Measurements from ENCODE around the gene CXorf65.
A peak's percentile ranks its signal among the peaks of the same experiment; 100 is the strongest.

CXorf65 gene

GRCh38 chrX:71105628-71106027 is 912 bp downstream of the CXorf65 start:
- no peak for DNase-seq (ENCODE audit: low spot score)

DNA sequence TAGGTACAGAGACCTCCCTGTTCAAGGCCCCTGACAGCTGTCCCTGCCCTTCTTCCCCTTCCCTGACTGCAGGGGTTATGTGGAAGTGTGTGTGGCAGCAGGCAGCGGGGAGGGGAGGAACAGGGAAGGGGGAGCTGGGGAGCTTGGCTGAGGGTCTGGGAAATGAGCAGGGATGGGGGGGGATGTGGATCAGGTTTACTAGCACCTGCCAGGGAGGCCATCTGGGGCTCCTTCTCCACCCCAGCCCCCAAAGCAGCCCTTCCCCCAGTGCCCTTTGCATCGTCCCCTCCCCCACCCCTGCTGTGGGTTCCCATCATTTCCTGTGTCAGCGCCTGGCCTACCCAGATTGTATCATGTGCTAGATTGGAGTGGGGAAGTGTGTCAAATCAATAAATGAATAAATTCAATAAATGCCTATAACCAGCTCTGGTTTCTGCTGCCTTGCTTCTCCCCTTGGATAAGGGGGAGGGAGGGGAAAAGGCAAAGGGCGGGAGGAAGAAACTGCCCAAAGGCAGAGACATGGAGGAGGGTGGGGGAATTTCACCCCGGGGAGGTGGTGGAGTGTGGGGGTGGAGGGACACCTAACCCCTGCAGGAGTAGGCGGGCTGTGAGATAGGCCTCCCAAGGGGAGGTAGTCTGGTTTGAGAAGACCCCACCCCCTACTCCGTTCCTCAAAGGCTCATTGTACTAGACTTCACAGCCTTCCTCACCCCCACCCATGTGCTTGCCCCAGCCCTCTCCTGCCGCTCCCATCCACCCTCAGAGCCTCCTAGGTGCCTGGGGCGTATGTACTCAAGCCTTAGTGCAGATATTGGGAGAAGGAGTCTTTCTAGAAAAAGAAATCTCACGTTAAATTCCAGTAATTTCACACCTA is 3.2 kb downstream of the CXorf65 start:
- no peak for DNase-seq (ENCODE audit: low spot score)

- DNase-seq (ENCODE audit: low spot score), result no peak
Observed at GRCh38 chrX:71102292-71102691, 4.2 kb downstream of the CXorf65 start.

DNA sequence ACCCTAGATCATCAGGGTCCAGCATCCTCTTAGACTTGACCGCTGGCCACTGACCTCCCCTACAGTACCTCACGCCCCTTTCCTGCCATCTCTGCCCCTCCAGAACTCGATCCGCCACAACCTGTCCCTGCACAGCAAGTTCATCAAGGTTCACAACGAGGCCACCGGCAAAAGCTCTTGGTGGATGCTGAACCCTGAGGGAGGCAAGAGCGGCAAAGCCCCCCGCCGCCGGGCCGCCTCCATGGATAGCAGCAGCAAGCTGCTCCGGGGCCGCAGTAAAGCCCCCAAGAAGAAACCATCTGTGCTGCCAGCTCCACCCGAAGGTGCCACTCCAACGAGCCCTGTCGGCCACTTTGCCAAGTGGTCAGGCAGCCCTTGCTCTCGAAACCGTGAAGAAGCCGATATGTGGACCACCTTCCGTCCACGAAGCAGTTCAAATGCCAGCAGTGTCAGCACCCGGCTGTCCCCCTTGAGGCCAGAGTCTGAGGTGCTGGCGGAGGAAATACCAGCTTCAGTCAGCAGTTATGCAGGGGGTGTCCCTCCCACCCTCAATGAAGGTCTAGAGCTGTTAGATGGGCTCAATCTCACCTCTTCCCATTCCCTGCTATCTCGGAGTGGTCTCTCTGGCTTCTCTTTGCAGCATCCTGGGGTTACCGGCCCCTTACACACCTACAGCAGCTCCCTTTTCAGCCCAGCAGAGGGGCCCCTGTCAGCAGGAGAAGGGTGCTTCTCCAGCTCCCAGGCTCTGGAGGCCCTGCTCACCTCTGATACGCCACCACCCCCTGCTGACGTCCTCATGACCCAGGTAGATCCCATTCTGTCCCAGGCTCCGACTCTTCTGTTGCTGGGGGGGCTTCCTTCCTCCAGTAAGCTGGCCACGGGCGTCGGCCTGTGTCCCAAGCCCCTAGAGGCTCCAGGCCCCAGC is 5.7 kb downstream of the CXorf65 start:
- DNase-seq (ENCODE audit: low spot score), result no peak

DNA sequence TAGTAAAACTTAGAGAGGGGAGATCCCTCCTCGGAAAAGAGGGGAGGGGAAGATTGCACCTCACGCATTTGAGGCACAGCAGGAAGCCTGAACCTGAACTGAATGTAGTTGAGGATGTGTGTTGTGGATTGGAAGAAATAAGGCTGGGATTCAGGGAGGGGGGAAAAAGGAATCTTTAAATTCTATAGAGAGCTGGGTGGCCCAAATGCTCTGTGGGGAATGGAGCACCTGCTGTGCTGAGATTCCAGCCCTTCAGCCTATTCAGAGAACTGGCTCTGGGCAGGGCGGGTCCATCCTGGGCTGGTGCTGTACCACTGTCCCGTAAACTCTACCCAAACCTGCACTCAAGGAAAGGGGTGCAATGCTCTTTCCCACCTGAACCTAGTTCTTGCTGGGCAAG is 6.8 kb downstream of the CXorf65 start:
- DNase-seq (ENCODE audit: low spot score), result no peak

DNA sequence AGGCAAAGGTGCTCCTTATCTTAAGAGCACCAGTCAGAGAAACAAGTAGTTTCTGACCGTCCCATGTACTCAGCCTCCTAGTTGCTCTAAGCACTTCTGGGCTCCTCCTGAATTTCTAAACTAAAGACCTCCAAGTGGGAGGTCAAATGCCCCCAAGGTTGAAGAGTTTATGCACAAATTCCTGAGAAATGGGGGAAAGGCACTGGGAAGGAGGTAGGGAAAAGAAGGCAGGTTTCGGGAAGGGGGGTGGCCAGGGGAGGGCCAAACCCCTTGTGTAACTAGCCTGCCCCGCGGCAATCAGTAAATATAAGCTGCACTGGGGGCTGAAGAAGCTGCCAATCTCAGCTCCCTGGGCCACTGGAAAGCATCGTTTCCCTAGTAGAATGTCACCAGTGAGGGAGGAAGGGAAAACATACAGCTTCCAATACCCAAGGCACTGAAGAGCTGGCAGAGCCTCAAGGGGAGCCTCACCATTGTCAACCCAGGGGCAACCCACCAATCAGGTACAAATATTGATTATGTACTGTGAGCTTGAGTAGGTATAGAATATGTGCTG is 7.5 kb downstream of the CXorf65 start:
- no peak for DNase-seq (ENCODE audit: low spot score)

DNA sequence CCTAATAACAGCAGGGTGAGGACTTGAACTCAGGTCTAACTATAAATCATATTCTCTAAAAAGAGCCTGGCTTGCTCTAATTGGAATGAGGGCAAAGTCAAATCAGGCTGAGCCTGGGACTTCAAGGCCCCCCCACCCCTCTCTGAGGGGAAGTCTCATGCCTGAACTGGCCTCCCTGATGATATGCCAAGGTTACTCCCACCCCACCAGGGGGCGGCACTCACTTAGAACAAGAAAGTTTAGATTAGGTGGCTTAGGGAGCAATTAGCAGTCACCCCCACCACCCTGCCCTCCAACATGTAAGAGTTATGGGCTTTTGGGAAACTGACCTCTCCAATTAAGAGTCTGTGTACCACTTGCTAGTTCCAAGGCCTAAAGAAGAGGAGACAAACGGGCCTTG is 8.2 kb downstream of the CXorf65 start:
- peak; percentile 72 for DNase-seq (ENCODE audit: low spot score)

GRCh38 chrX:71096760-71097032 is 9.8 kb downstream of the CXorf65 start:
- no peak for DNase-seq (ENCODE audit: low spot score)

- peak; percentile 34 for DNase-seq (ENCODE audit: low spot score)
Observed at GRCh38 chrX:71095981-71096759, 10.4 kb downstream of the CXorf65 start.

GRCh38 chrX:71095555-71095980 is 11.0 kb downstream of the CXorf65 start, which contains the start of gene FOXO4:
Gene FOXO4, plus strand, starts transcription at chrX:71095851. Its CDS starts 678 bp downstream, at chrX:71096529.
- peak; percentile 89 for DNase-seq (ENCODE audit: low spot score)

DNA sequence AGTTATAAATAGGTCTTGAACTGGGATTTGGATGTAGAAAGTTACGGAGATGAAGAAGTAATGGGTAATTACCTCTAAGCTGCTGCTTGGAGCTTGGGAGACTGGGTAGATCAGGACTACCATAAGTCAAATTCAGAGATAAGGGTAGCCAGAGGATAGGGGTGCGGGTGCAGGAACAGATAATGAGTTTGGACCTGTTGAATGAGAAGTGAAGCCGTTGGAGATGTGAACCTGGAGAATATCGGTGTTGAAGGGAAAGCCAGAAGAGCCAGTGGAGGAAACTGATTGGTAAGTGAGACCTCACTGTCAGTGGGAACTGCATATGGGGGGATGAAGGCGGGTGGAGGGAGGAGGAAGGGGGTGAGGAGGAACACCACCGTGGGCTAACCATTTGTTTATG is 11.5 kb downstream of the CXorf65 start:
- DNase-seq (ENCODE audit: low spot score), result no peak

DNA sequence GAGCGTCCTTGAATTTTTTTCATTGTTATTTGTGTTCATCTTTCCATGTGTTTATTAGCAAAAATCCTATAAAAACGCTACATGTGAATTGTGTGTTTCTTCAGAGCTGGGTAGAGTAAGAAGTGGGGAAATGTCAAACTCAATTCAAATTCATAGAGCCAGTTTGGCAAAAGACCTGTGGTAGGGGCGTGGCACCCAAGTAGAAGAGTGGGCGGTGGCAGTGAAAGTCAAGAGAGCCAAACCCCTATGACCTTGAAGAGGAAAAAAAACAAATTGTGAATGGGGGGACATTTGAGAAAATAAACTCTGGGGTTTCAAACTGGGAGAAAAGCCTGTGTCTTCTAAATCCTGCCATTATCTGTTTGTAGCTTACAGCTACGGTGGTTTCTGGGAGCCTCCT is 15.3 kb downstream of the CXorf65 start:
- no peak for DNase-seq (ENCODE audit: low spot score)

- DNase-seq (ENCODE audit: low spot score), result no peak
Observed at GRCh38 chrX:71085900-71086299, 20.6 kb downstream of the CXorf65 start.

DNA sequence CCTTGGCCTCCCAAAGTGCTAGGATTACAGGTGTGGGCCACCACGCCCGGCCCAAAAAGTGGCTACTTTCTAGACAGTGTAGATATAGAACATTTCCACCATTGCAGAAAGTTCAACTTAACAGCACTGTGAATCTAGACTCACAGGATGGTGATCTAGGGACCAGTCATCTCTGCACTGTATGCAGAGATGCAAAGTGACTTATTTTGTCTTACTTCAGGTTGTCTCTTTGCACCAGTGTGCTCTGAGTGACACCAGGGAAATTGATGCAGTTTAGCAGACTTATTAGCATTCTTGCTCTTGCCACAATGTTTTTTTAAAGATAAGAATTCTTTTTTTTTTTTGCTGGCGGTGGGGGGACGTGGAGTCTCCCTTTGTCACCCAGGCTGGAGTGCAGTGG is 23.7 kb downstream of the CXorf65 start:
- DNase-seq (ENCODE audit: low spot score), result no peak

- no peak for DNase-seq (ENCODE audit: low spot score)
Observed at GRCh38 chrX:71082124-71082647, 24.4 kb downstream of the CXorf65 start.

DNA sequence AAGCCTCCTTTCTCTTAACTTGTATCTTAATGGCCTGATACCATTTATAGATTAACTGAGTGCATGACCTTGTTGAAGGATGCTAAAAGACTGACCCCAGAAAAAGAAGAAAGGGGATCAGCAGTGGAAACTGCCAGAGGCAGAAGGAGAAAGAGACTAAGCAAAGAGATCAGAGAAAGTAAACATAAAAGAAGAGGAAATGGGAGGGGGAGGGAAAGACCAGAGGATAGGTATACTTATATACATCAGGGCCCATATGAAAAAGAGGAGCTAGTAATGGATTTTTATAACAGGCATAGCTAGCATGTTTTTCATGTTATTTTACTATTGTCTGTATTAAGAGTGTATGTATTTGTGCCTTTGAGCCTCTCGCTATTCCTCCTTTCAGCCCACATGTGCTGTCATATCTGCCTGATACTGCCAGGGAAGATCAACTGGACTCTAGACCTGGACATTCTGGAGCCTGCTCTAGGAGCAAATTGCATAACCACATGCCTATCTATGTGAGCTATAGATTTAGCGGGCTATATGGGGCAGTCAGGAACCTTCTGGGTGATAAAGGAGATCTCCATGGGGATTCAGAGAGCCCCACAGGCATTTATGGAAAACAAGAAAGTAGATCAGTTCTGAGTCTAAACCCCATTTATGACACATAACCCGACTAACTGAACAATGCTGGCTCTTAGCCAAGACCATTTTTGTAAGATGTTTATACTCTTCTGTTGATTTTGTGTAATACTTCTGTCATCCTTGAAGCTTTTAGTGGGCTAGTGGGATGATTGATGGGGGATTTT is 25.0 kb downstream of the CXorf65 start:
- DNase-seq (ENCODE audit: low spot score), result no peak

DNA sequence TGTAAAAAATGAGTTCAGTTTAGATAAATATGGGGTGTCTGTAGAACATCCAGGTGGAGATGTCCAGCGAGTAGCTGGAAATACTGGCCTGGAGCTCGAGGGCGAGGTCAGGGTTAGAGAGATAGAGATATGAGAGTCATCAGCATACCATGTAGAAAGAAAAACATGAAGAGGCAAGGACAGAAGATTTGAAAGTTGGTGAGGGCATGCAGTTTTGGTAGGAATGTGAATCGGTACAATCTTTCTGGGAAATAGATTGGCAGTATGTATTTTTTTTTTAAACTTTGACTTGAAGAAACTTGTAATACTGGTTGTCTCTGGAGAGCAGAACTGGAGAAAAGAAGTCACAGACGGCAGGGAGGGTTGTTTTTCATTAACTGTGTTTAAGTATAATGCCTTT is 36.0 kb downstream of the CXorf65 start:
- DNase-seq (ENCODE audit: low spot score), result no peak

DNA sequence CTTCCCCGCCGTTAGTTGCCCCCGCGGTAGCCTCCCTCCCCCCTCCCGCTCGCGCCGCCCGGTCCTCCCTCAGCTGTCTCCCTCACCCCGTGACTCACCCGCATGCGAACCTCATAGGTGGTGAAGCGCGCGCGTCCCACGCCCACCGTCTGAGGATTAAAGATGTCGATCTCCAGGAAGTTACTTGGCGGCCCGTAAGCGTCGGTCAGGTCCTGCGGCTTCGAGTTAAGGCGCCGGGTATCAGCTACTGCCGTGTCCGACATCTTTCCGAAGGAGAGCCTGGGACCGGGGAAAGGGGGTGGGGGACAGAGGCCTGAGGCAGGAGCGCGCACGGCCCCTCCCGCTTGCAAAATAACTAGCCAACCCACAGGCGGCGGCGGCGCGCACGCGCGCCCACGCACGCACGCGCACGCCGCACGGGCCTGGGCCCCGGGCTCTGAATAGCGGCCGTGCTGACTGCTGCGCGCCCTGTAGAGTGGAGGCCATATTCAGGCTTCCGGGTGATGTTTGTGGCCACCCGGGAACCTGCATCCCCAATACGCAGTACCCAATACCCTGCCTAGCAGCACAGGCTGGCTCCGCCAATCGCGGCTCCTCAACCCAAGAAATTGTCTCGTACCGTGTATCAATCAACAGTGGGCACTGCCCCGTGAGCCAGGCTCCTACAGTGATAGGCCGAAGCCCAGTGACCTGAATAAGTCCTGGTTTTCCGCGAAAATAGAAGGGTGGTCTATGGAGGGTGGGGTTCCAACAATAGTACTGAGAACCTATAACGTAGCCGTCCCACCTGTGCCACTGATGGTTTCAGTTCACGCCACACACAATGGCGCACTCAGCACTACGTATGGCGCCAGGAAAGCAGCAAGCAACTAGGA is 38.3 kb downstream of the CXorf65 start, which contains the start of gene SNX12:
TSS of gene SNX12 (minus strand) at position 291 of the 875 bp plus-strand sequence. CDS start at position 263, 28 bp downstream.
- peak; percentile 93 for DNase-seq (ENCODE audit: low spot score)

DNA sequence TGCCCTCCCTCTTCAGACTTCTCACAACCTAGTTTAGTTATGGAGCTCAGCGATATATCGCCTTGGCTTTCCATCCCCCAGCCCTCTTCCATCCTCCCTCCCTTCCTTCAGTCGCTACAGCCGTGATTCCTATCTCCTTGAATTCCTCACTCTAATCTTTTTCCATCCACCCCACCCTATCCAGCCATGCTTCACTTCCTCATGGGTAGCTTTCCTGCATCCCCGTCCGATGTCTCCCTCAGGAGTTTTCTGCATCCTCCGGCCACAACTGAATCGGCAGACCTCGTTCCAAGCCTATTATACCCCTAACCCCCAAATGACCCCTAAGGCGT is 38.9 kb downstream of the CXorf65 start:
- no peak for DNase-seq (ENCODE audit: low spot score)

GRCh38 chrX:71067089-71067488 is 39.5 kb downstream of the CXorf65 start:
- DNase-seq (ENCODE audit: low spot score), result no peak
